MM.1S (cell line): ENCODE measurements around the gene MCM3.

ENCODE experiments used
- CTCF ChIP-seq: fragments of 300-600 bp; sonication (generic); IDR thresholded peaks from 2 replicates; pipeline ENCODE4 v1.5.1; 2016; ENCODE audit warnings: antibody characterized with exemption, low read length, mixed read lengths
- EZH2 ChIP-seq: fragments of 300-600 bp; sonication (generic); optimal IDR thresholded peaks from 2 replicates; pipeline ENCODE3; 2017; ENCODE audit warnings: low read depth, mild to moderate bottlenecking, antibody characterized with exemption, low read length, mixed read lengths

- TF ChIP-seq EZH2 (no peak), CTCF (no peak)
These were observed 68.8 kb downstream of the MCM3 start for GRCh38 chr6:52215787-52216186.
